GM12801 (cell line): ENCODE results near the gene COA3.

Source experiments
- TF ChIP-seq, protein P1 (sequence below): IDR thresholded peaks from one replicate; pipeline ENCODE4 v1.5.1; 2011; ENCODE audit warnings: control low read depth; ENCODE audit not compliant: insufficient read length; ENCODE audit errors: extremely low read depth

COA3 gene

GRCh38 chr17:42779936-42780850 lies 18.3 kb downstream of the COA3 start, which contains the start of gene WNK4:
Gene WNK4 (plus strand): TSS chr17:42780610. CDS start chr17:42780699, 89 bp downstream.
- TF ChIP-seq, protein P1, sequence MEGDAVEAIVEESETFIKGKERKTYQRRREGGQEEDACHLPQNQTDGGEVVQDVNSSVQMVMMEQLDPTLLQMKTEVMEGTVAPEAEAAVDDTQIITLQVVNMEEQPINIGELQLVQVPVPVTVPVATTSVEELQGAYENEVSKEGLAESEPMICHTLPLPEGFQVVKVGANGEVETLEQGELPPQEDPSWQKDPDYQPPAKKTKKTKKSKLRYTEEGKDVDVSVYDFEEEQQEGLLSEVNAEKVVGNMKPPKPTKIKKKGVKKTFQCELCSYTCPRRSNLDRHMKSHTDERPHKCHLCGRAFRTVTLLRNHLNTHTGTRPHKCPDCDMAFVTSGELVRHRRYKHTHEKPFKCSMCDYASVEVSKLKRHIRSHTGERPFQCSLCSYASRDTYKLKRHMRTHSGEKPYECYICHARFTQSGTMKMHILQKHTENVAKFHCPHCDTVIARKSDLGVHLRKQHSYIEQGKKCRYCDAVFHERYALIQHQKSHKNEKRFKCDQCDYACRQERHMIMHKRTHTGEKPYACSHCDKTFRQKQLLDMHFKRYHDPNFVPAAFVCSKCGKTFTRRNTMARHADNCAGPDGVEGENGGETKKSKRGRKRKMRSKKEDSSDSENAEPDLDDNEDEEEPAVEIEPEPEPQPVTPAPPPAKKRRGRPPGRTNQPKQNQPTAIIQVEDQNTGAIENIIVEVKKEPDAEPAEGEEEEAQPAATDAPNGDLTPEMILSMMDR: no peak

DNA sequence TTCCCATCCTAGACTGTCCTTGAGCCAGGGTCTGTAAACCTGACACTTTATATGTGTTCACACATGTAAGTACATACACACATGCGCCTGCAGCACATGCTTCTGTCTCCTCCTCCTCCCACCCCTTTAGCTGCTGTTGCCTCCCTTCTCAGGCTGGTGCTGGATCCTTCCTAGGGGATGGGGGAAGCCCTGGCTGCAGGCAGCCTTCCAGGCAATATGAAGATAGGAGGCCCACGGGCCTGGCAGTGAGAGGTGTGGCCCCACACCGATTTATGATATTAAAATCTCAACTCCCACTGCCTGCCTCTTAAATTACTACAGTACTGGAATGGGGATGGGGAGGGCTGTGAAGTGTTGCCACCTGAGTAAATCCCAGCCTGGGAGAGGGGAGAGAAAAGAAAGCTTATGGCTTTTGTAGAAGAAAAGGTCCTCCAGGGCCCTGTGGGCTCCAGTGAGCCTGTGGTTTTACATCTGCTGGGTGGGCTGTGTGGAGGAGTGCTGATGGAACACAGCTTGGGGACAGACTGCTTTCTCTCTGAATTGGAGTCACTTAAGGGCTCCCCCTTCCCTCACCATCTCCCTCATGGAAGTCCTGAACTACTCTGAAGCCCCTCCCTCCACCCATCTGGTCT lies 19.1 kb downstream of the COA3 start:
- TF ChIP-seq, protein P1: no peak

DNA sequence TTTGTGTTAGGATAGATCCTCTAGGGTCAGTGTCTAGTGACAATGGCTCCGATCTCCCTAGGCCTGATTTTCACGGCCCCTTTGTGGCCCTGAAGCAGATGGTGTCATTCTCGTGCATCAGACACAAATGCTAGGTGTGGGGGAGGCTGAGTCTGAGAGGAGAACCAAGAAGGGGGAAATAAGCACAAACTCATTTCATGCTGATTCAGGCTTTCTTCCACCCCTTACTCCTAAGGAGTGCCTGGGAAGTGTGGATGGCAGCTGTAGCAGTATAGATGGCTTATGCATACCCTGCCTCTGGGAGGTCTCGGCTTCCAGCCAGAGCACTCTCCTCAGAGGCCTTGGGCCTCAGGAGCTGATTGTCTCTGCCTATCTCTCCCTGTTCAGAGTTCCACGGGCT lies 19.9 kb downstream of the COA3 start:
- TF ChIP-seq, protein P1: no peak

DNA sequence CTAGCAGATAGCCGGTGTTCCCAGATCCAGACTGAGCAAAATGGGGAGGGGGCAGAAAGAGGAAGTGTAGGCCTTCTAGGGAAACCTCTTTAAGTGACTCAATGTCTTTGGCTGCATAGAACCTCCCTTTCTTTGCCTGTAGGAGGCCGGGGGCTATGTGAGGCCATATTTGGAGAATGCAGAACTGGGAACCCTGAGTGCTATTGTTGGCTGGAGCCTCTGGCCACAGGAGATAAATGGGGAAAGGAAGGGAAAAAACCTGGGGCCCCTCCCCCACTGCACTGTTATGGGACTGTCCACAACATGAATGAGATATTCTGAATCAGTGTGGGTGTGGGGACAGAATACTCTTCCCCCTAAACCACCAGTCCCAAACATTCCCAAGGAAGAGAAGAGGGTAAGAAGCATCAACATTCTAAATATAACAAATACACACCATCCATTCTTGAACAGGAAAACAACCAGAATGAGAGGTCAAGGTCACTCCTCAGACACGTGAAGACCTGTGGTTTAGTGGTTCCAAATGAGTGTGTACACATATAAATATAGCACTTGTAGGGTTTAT lies 22.9 kb downstream of the COA3 start:
- TF ChIP-seq, protein P1: no peak

DNA sequence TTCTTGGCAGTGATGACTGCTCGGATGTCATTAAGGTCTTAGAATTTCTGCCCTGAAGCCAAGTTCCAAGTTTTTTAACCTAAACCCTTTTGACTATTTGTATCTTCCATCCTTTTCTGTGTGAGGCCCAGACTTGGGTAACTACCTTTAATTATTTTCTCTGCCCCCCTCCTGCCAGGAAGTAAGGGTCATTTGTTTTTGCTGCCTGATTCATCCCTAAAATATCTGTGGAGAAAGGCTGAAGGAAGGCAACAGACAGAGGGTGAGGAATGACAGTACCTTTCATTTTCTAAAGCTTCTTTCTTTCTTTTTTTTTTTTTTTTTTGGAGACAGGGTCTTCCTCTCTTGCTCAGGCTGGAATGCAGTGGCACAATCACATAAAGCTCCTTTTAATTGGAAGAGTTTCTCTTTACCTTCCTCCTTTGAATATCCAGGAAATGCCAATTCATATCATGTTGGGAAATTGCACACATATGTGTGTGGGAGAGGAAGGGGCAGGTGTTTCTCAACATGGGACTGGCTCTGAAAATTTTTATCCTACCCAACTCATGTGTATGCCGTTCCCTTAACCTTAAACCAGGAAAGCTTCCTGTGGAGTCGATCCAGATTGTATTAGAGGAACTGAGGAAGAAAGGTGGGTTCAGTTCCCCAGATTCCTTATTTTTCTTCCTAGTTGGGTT lies 24.3 kb downstream of the COA3 start:
- TF ChIP-seq, protein P1: no peak

DNA sequence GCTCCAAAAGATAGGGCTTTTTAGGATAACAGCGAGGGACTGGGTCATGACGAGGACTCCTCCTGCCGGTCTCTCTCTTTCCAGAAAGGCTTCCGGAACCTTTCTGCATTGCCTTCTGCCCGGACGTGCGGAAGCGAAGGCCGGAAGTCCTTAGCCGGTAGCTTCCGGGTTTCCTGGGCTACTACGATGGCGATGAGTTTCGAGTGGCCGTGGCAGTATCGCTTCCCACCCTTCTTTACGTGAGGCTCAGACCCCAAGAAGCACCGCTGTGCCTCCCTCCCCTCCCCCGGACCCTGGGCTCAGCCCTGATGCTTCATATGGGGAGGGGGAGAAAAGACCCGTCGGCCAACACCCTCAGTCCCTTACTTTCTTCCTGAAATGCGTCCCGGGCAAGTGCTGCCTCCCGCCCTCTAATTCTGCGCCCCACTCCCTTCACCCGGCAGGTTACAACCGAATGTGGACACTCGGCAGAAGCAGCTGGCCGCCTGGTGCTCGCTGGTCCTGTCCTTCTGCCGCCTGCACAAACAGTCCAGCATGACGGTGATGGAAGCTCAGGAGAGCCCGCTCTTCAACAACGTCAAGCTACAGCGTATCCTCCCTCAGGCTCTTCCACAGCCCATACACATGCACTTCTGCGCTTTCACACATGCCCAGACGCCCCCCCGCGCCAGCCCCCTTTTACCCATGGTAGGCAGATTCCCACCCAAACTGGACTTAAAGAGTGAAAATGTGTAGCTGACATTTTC lies 25.0 kb downstream of the COA3 start, which contains the start of gene VPS25:
VPS25 (plus strand) TSS at position 160 of the 746 bp plus-strand sequence; CDS start at position 187, 27 bp downstream.
- TF ChIP-seq, protein P1: no peak
